Sciatic nerve (tissue), 2 donors: ENCODE measurements around the gene PRDX5. TPM values are rescaled to one million over a fixed set of nuclear protein-coding genes. Genes with fewer than 3 reads are reported as not detected.

Source experiments
- ATAC-seq: fragments of 200-7000 bp; cut with Tn5 transposase; one replicate; pipeline ENCODE4 v1.9.1; 2020; ENCODE audit warnings: mild to moderate bottlenecking, moderate library complexity
- DNase-seq: peaks from one replicate; pipeline ENCODE4 v3.0.0-alpha.2; 2020; ENCODE audit warnings: low spot score
- intact Hi-C: fragments of 100-400 bp; cut with DNase I; formaldehyde crosslinking; loops from one replicate; pipeline ENCODE4 v1.14.2; 2022
- total RNA-seq: library from RNA; stranded (reverse); fragmentation: NEBNext Ultra II Directional; extraction: Animal tissue kit (Norgen Biotek cat#: 25700); gene quantifications from one replicate; pipeline ENCODE4 v1.2.1, GENCODE V29; 2021
- donor health status: DM: no; HTN: no; CAD: no.
- donor health status: DM: no; HTN: no; CAD: no.

PRDX5 gene
- total RNA-seq, 1 donor from 2014 or later = 143 TPM

DNA sequence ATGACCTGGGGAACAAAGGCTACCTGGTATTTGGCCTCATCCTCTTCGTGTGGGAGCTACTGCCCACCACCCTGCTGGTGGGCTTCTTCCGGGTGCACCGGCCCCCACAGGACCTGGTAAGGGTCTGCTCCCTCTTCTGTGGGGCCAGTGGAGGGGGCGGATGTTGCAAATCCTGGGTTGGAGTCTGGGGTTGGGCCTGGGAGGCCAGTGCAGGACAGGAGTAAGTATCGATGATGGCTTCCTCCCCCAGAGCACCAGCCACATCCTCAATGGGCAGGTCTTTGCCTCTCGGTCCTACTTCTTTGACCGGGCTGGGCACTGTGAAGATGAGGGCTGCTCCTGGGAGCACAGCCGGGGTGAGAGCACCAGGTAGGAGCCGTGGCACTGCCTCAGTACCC is 29.6 kb upstream of the PRDX5 start:
- no peak for ATAC-seq
- peak; percentile 58 for DNase-seq
- intact Hi-C loops = no loop called here

DNA sequence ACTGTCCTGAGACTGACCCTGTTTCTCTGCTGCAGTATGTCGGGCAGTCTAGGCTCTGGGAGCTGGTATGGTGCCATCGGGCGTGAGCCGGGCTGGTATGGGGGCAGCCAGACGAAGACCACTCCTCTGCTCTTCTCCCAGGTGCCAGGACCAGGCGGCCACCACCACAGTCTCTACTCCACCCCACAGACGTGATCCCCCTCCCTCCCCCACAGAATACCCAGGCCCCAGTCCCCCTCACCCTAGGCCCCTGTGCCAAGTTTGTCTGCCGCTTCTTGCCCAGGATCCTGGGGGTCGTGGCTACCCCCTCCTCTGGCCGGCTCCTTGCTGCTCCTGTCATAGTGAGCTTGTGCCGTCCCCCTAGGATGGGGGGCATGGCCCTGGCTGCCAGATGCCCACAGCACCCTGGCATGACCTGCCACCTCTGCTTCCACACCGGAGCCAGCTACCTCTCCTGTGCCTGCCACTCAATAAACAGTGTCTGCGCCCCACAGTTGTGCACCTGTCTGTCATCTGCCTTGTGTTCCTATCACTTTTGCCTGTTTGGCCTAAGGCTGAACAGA is 28.8 kb upstream of the PRDX5 start:
- DNase-seq (peak; percentile 53), ATAC-seq (no peak)
- intact Hi-C loops = no loop called here

DNA sequence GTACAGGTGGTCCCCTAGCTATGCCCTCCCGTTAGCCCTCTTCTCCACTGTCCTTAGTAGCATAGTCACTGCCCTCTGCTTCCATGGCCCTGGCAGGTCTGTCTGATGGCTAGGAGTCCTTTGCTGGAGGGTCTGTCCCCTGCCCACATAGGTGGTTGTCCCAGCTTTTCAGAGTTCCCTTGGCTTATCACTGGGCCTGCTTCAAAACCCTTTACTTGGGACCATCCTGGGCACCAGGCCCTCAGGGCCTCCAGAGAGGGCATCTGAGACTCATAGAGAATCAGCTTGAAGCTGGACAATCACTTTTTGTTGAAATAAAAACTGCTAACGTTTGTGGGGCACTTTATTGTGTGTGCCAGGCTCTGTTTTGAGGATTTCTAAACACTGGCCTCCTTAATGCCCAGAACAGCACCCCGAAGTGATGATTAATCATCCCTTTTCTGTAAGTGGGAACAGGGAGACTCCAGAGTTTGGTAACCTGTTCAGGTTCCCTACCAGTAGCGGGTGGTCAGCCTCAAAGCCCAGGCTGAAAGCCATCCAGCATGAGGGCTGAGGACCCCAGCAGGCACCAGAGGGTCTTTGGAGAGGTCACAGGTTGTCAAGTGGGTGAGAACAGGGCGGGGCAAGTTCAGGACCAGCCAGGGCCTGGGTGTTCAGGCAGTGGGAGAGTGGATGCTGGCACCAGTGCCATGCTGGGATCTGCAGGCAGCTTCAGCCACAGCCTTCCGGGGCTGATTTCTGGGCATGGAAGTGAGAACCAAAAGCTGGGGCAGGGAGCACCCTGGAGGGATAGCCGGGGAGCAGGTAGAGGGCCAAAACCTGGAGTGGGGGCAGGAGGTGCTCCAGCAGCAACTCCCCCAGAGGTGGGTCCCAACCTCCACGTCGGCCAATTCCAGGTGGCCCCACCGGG is 27.3 kb upstream of the PRDX5 start:
- DNase-seq (no peak), ATAC-seq (no peak)
- intact Hi-C loops = loop anchor here (10.0 kb wide), 2 partner anchors 86 to 296 kb away; partner anchors contain the start of gene FERMT3

DNA sequence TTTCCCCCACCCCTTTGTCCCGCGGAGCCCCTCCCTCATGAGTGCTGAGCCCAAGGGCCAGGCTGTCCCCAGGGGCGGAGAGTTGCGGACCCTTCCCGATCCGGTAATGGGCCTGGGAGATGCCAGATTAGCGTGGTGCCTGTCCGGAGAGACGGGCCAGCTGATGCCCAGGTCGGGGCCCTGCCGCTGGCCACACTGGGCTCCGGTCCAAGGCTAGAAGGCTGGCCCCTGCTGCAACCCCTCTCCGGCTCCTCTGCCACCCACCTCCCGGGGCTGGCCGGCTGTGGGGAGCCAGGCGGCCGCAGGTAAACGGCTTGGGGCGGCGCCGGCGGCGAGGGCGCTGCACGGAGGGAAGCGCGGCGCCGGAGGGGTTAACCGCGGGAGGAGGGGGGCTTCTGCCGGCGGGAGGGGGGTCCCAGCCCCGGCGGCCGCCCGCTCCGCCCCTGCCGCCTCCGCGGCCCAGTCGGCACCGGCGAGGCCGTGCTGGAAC is 26.6 kb upstream of the PRDX5 start, which contains the start of gene KCNK4:
TSS of gene KCNK4 (plus strand) at position 41 of the 490 bp plus-strand sequence. CDS start 1,717 bp downstream, outside the sequence.
- DNase-seq = no peak
- intact Hi-C loops = loop anchor here (10.0 kb wide), 2 partner anchors 87 to 297 kb away; partner anchors contain the start of gene FERMT3
- no peak for ATAC-seq

DNA sequence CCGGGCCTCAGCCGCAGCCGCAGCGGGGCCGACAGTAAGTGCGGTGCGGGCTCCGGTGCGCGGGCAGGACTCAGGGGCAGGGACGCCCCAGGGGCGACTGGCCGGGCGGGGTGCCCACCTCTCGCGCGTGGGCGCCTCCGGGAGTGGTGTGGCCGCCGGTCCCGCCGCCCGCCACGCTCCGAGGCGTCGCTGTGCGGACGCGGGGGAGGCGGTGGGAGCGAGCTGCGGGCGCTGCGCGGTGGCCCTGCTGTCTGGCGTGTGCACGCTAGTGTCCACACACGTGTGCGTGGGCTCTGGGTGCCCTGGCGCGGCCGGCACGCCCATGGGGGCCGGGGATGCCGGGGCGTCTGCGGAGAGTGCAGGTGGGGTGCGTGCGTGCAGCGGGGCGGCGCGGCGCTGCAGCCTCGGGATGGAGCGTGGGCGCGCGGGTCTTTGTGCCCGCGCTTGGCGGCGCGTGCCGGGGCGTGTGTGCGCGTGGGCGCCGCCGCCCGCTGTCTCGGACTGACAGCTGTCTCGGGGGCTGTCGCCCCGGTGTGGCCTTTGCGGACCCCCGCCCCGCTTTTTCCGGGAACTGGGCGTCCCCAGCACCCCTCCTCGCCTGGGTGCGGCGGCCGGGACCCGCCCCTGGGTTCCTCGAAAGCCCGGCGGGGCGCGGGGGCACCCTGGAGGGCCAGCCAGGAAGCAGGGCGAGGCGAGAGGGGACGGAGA is 26.0 kb upstream of the PRDX5 start:
- no peak for DNase-seq

DNA sequence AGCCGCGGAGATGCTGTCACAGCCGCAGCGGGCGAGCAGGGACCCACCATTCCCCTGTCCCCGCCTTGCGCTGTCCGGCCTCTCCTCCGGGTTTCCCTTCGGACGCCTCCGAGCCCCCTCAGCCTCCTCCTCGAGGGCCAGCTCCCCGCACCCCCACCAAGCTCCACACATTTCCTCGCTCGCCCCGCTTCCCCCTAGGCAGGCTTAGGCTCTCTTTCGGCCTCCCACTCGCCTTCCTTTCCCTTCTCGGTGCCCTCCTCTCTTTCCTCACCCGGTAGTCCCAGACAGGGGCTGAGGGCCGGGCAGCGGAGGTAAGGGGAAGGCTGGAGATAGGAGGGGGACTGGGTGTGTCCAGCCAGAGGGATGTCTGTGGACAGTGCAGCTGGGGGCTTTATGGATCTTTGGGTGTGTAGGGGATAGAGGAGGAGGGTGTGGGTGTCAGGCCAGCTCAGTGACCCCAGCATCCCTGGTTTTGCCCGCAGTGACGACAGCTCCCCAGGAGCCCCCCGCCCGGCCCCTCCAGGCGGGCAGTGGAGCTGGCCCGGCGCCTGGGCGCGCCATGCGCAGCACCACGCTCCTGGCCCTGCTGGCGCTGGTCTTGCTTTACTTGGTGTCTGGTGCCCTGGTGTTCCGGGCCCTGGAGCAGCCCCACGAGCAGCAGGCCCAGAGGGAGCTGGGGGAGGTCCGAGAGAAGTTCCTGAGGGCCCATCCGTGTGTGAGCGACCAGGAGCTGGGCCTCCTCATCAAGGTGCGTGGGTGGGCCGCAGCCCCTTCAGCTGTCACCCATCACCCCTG is 25.3 kb upstream of the PRDX5 start:
- DNase-seq = no peak
- intact Hi-C loops = loop anchor here (10.0 kb wide), 2 partner anchors 88 to 298 kb away; partner anchors contain the start of gene FERMT3
- ATAC-seq = no peak

More for the DNA sequence above, 26.0 kb upstream of the PRDX5 start:
- intact Hi-C loops = loop anchor here (10.0 kb wide), 2 partner anchors 87 to 297 kb away; partner anchors contain the start of gene FERMT3
- no peak for ATAC-seq

DNA sequence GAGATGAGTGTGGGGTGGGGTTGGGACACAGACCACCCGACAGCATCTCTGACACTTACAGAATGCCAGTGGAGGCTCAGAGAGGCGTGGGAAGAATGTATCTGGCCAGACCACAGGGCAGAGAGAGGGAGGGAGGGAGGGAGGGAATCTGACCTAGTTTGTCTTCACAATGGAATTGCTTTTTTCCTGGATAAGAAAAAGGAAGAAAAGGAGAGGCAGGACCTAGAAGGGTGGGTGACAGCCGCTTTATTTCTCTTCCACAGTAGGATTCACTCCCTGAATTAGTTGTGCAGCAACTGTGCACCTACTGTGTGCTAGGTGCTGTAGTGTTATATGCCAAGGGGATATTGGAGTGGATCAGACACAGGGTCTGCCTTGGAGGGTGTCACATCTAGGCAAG is 23.1 kb upstream of the PRDX5 start:
- DNase-seq (no peak), ATAC-seq (no peak)
- intact Hi-C loops = loop anchor here (10.0 kb wide), 2 partner anchors 90 to 300 kb away; partner anchors contain the start of gene FERMT3

DNA sequence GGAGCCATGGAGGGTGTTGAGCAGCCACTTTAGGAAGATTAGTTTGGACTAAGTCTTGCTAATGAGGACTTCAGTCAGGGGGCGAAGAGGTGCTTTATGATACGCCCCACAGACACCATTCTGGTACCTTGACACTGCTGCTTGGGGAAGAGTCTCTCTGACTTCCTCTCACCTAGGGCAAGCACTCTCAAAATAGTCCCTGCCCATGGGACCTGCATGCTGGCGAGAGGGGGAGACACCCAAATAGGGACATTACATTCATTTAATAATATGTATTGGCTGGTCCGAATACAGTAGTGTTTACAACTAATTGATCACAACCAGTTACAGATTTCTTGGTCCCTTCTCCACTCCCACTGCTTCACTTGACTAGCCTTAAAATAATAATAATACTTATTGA is 22.2 kb upstream of the PRDX5 start:
- DNase-seq (no peak), ATAC-seq (no peak)
- intact Hi-C loops = loop anchor here (10.0 kb wide), 2 partner anchors 91 to 301 kb away; partner anchors contain the start of gene FERMT3

DNA sequence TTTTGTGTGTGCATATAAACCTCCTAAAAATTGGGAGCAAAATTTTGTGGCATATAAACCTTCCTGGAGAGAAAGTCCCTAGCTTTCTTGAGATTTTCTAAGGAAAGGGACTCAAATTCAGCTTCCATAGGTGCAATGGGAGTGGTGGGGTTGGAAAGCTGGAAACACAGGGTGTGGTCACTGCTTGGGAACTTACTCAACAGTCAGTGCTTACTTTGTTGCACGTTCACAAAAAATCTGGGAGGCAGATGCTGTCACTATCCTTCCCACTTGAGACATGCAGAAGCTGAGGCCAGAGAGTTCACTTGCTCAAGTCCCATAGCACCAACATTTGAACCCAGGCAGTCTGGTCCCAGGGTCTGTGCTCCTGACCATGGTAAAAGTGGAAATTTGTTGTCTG is 21.7 kb upstream of the PRDX5 start:
- DNase-seq (no peak), ATAC-seq (no peak)
- intact Hi-C loops = loop anchor here (10.0 kb wide), 2 partner anchors 91 to 301 kb away; partner anchors contain the start of gene FERMT3

DNA sequence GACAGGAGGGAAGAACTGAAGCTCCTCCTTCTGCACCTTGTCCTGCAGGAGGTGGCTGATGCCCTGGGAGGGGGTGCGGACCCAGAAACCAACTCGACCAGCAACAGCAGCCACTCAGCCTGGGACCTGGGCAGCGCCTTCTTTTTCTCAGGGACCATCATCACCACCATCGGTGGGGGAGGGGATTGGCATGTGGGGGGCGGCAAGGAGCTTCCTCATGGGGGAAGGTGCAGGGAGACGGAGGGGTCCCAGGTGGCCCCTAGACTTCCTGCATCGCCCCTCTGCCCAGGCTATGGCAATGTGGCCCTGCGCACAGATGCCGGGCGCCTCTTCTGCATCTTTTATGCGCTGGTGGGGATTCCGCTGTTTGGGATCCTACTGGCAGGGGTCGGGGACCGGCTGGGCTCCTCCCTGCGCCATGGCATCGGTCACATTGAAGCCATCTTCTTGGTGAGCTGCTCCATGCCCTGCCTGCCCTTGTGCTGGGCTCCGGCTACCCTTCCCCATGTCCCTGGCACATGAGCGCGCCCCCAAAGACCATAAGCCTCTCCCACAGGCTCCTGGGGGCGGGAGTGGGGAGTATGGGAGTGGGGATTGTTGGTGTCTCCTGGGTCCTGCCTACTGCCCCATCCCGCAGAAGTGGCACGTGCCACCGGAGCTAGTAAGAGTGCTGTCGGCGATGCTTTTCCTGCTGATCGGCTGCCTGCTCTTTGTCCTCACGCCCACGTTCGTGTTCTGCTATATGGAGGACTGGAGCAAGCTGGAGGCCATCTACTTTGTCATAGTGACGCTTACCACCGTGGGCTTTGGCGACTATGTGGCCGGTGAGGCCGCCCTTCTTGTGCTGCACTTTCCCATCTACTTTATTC is 20.9 kb upstream of the PRDX5 start:
- ATAC-seq (no peak), DNase-seq (no peak)
- intact Hi-C loops = loop anchor here (10.0 kb wide), 2 partner anchors 92 to 302 kb away; partner anchors contain the start of gene FERMT3

DNA sequence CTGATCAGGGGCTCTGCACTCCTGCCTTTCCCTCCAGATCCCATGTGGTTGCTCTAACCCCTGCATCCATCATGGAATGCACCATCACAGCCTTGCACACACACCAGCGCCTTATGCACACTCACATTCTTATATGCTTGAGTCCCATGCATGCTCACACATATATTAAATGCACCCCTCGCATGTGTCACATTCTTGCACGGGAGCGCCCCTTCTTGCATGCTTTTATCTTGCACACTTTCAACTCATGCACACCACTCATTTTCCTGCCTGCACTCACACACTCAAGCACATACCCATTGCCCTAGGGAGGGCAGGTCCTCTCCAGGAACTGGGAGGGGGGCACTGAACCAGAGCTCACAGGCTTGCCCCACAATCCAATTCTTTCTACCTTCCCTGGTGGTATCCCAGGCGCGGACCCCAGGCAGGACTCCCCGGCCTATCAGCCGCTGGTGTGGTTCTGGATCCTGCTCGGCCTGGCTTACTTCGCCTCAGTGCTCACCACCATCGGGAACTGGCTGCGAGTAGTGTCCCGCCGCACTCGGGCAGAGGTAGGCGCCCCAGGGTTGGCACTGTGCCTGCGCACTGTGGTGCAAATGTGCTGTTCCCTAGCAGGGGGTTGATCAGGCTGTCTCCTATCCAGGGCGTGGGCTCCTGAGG is 20.1 kb upstream of the PRDX5 start:
- ATAC-seq = no peak
- intact Hi-C loops = loop anchor here (10.0 kb wide), 2 partner anchors 93 to 303 kb away; partner anchors contain the start of gene FERMT3
- no peak for DNase-seq

DNA sequence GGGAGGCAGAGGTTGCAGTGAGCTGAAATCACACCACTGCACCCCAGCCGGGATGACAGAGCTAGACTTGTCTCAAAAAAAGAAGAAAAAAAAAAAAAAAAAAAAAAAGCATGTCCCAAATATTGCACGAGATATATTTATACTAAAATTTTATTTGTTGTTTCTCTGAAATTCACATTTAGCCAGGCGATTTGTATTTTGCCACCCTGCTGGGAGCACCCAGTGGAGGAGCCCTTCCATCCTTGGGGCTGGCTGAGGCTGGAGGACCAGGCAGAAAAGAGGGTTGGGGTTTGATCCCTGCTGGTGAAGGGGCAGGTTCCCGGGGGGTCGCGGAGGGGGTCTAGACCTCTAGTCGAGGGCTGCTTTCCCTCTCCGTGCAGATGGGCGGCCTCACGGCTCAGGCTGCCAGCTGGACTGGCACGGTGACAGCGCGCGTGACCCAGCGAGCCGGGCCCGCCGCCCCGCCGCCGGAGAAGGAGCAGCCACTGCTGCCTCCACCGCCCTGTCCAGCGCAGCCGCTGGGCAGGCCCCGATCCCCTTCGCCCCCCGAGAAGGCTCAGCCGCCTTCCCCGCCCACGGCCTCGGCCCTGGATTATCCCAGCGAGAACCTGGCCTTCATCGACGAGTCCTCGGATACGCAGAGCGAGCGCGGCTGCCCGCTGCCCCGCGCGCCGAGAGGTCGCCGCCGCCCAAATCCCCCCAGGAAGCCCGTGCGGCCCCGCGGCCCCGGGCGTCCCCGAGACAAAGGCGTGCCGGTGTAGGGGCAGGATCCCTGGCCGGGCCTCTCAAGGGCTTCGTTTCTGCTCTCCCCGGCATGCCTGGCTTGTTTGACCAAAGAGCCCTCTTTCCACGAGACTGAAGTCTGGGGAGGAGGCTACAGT is 18.7 kb upstream of the PRDX5 start:
- ATAC-seq (peak; percentile 45), DNase-seq (peak; percentile 84)
- intact Hi-C loops = loop anchor here (10.0 kb wide), 2 partner anchors 94 to 304 kb away; partner anchors contain the start of gene FERMT3

DNA sequence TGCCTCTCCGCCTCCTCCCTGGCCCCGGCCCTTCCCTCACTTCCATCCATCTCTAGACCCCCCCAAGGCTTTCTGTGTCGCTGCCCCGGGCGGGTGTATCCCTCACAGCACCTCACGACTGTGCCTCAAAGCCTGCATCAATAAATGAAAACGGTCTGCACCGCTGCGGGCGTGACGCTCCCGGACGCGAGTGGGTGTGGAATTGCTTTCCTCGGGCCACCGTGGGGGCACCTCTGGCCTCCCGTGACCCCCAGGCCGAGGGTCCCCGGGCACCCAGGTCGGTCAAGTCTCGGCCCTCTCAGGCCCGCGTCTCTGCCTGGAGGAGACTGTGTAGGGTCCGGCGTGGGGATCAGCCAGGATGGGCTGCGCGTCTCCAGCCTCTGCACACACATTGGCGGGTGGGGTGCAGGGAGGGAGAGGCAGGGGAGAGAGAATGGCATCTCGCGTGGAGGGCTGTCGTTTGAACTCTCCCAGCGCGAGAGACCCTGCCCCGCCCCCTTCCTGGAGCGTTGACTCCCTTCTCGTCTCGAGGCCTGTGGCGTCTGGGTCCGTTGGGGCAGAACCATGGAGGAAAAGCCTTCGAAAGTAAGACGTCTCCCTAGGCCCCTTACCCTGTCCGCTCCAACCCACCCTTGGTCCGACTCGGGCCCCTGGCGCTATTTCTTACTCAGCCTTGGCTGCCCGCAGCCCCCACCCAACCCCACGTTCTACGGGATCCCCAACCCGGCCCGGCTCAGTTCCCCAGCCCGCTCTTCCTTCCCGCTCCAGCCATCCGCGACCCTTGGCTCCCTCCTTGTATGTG is 17.9 kb upstream of the PRDX5 start, which contains the start of gene CATSPERZ:
TSS of gene CATSPERZ (plus strand) at position 512 of the 802 bp plus-strand sequence. CDS start at position 565, 53 bp downstream.
- no peak for DNase-seq
- intact Hi-C loops = loop anchor here (10.0 kb wide), 2 partner anchors 95 to 305 kb away; partner anchors contain the start of gene FERMT3
- no peak for ATAC-seq

DNA sequence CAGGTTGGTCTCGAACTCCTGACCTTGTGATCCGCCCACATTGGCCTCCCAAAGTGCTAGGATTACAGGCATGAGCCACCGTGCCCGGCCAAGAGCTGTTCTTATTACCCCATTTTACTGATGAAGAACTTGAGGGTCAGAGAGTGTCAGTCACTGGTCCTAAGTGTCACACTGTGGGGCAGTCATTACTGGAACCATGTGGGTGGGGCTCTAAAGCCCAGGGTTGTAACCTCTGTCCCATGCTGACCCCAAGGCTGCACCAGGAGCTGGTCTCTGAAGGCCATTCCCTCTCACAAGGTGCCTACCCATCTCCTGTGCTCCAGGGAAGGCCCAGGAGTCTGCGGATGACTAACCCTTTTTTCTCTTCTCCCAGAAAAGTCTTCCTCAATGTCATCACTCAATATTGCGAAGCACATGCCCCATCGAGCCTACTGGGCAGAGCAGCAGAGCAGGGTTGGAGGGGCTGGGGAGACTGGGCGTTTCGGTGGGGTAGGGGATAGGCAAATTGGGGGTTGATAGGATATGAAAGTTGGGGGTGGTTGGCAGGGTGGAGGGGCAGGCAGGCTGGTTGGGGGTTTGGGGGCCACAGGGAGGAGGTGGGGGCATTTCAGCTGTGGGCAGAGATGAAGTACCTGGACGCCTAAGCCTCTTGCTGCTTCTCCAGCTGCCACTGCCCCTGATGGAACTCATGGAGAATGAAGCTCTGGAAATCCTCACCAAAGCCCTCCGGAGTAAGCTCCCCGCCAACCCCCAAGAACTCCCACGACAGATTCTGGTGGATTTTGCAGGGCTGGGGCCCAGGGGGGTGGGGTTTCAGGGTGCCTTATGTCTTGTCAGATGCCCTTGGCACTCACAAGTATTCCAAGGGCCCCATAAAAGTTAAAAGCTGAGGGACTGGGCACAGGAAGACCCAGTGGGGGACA is 14.6 kb upstream of the PRDX5 start:
- intact Hi-C loops = no loop called here
- DNase-seq (no peak), ATAC-seq (no peak)
